Measurements from ENCODE around the gene PTPRD.

DNA sequence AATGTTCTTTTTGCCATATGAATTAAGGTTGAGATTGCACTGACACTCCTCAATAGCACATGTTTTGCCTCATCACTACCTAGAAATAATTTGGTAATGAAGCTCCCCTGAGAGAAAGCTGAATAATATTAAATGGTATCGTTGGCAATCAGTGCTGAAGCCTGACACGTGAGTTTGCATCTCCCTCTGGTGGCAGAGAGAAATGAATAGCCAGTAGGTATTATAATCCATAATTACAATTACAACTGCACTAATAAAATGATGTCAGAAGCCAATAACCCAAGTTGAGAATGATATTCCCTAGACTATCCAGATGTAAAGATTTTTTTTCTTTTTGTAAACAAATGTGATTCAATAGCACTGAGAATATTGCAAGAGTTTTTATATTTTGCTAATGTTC is 700.3 kb downstream of the PTPRD start:
- TF ChIP-seq POLR2AphosphoS5 (IDR thresholded peaks at IDR 0.05; ENCODE audit: borderline replicate concordance, low read depth, low read length) (no peak), EZH2 (IDR thresholded peaks at IDR 0.05) (no peak), FOXP2 (optimal IDR thresholded peaks at IDR 0.05; ENCODE audit: control extremely low read depth, extremely low read length, insufficient read depth) (no peak)
